Liver (tissue), 3 donors: ENCODE results near the gene ARFGAP1.

Source experiments
- CTCF ChIP-seq: fragments of 150-350 bp; IDR thresholded peaks from 2 replicates; pipeline ENCODE4 v1.5.1; 2017; ENCODE audit warnings: improper control_type of control experiment, low read depth, low read length; ENCODE audit not compliant: missing input control
- EGR1 ChIP-seq, 2 donors: IDR thresholded peaks; 2 replicates each; pipeline ENCODE4 v1.6.1; 2016 to 2018; ENCODE audit warnings: antibody characterized with exemption in 2 of 2, low read depth in 2 of 2
- donor health status: healthy.
- donor health status: healthy.

GRCh38 chr20:63257629-63258028 lies 15.0 kb upstream of the ARFGAP1 start:
- no peak for TF ChIP-seq CTCF
- TF ChIP-seq EGR1 (IDR thresholded peaks at IDR 0.05; ENCODE audit: low read depth in 2 of 2), result no peak
